Neural cell (in vitro differentiated cells): ENCODE results near the gene DBN1.

ENCODE experiments used
- EP300 ChIP-seq: fragments of 450-650 bp; conservative IDR thresholded peaks from 2 replicates; pipeline ENCODE4 v1.6.1; 2014; ENCODE audit warnings: antibody characterized with exemption, mild to moderate bottlenecking, moderate library complexity; ENCODE audit not compliant: poor library complexity, severe bottlenecking
- MXI1 ChIP-seq: fragments of 450-650 bp; conservative IDR thresholded peaks from 2 replicates; pipeline ENCODE4 v1.6.1; 2014; ENCODE audit warnings: antibody characterized with exemption, mild to moderate bottlenecking; ENCODE audit not compliant: poor library complexity, severe bottlenecking
- TF ChIP-seq, protein P1 (sequence below): fragments of 450-650 bp; IDR thresholded peaks from 2 replicates; pipeline ENCODE4 v1.5.1; 2014; ENCODE audit warnings: antibody characterized with exemption, mild to moderate bottlenecking, moderate library complexity; ENCODE audit not compliant: poor library complexity, severe bottlenecking

GRCh38 chr5:177493795-177494345 is 20.4 kb upstream of the DBN1 start:
- TF ChIP-seq, protein P1, sequence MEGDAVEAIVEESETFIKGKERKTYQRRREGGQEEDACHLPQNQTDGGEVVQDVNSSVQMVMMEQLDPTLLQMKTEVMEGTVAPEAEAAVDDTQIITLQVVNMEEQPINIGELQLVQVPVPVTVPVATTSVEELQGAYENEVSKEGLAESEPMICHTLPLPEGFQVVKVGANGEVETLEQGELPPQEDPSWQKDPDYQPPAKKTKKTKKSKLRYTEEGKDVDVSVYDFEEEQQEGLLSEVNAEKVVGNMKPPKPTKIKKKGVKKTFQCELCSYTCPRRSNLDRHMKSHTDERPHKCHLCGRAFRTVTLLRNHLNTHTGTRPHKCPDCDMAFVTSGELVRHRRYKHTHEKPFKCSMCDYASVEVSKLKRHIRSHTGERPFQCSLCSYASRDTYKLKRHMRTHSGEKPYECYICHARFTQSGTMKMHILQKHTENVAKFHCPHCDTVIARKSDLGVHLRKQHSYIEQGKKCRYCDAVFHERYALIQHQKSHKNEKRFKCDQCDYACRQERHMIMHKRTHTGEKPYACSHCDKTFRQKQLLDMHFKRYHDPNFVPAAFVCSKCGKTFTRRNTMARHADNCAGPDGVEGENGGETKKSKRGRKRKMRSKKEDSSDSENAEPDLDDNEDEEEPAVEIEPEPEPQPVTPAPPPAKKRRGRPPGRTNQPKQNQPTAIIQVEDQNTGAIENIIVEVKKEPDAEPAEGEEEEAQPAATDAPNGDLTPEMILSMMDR = no peak
- no peak for TF ChIP-seq EP300
- no peak for TF ChIP-seq MXI1
